K562 (cell line): ENCODE data around the gene BORCS8. TPM values are rescaled to one million over a fixed set of nuclear protein-coding genes. Genes with fewer than 3 reads are reported as not detected.
A peak's percentile ranks its signal among the peaks of the same experiment; 100 is the strongest.

Experiments
- ATAC-seq: fragments of 200-7000 bp; cut with Tn5 transposase; 3 replicates; pipeline ENCODE4 v1.9.1; 2020; ENCODE audit warnings: moderate library complexity
- BruUV-seq: library from RNA; stranded (reverse); fragments of 400-500 nt; replicated peaks from 2 replicates; lab custom pipeline; 2021; lab: Mats Ljungman, UMichigan
- CTCF ChIA-PET: fragments of 300-600 bp; formaldehyde crosslinking; extraction: SDS; loops from one replicate; lab custom pipeline; 2021; ENCODE audit warnings: low intra/inter-chr PET ratio; lab: Yijun Ruan, JAX
- POLR2A ChIA-PET: fragments of 300-600, 350-650 bp; sonication (Branson Sonifier 250); formaldehyde crosslinking; extraction: SDS; loops from one replicate; lab custom pipeline; 2021; ENCODE audit warnings: antibody characterized with exemption, inconsistent platforms; lab: Yijun Ruan, JAX
- DNase-seq, 4 experiments: peaks; one replicate each; pipeline versions ENCODE4 v3.0.0 to v3.0.0-alpha.2; 2011 to 2018; ENCODE audit warnings: low spot score in 3 of 4, mixed read lengths in 3 of 4; ENCODE audit errors: extremely low read depth in 1 of 4
- FAIRE-seq: peaks from 2 replicates; lab custom pipeline; 2011; peaks lifted over from hg19 to GRCh38; lab: Jason Lieb, UNC
- H2AFZ ChIP-seq: 2 replicates; pipeline ENCODE4 v1.6.0; 2011; ENCODE audit warnings: low read depth, low read length, control low read depth, inconsistent platforms
- H3K27ac ChIP-seq: fragments of 200-600 bp; 3 replicates; pipeline ENCODE4 v1.8.0; 2011; ENCODE audit warnings: low read depth, mild to moderate bottlenecking, control low read depth, inconsistent platforms, low read length, moderate library complexity, mixed read lengths; ENCODE audit errors: extremely low read depth
- H3K27me3 ChIP-seq, 2 experiments: fragments of 300-600 bp in 1 of 2; 2 replicates in 1 of 2; 3 replicates in 1 of 2; pipeline versions ENCODE4 v1.6.0 to v1.8.0; 2011; ENCODE audit warnings: inconsistent platforms in 2 of 2, low read length in 2 of 2, mild to moderate bottlenecking in 1 of 2, mixed read lengths in 1 of 2, moderate library complexity in 1 of 2; ENCODE audit not compliant: control insufficient read depth in 2 of 2, insufficient read depth in 2 of 2
- H3K36me3 ChIP-seq: fragments of 300-600 bp; 3 replicates; pipeline ENCODE4 v1.8.0; 2011; ENCODE audit warnings: mild to moderate bottlenecking, low read length, inconsistent platforms; ENCODE audit not compliant: control insufficient read depth, insufficient read depth
- H3K4me1 ChIP-seq, 2 experiments: fragments of 200-600 bp in 1 of 2; replicated peaks in 1 of 2; 2 replicates in 1 of 2; 3 replicates in 1 of 2; pipeline versions ENCODE4 v1.5.1 to v1.8.0; 2011; ENCODE audit warnings: inconsistent platforms in 2 of 2, low read length in 2 of 2, mild to moderate bottlenecking in 1 of 2, mixed read lengths in 1 of 2, moderate library complexity in 1 of 2; ENCODE audit not compliant: control insufficient read depth in 2 of 2, insufficient read depth in 2 of 2
- H3K4me2 ChIP-seq: 2 replicates; pipeline ENCODE4 v1.6.1; 2011; ENCODE audit warnings: low read length, control low read depth, inconsistent platforms, mixed read lengths; ENCODE audit not compliant: insufficient read depth
- H3K4me3 ChIP-seq: fragments of 200-600 bp; sonication (generic), shearing (Covaris generic); 2 replicates; pipeline ENCODE4 v1.5.1; 2016; ENCODE audit warnings: control low read depth, inconsistent platforms
- H3K79me2 ChIP-seq: fragments of 200-600 bp; 3 replicates; pipeline ENCODE4 v1.8.0; 2011; ENCODE audit warnings: low read length, inconsistent platforms; ENCODE audit not compliant: control insufficient read depth, insufficient read depth
- H3K9ac ChIP-seq, 2 experiments: 2 replicates each; pipeline versions ENCODE4 v1.6.0 to v1.6.1; 2011; ENCODE audit warnings: low read depth in 2 of 2, low read length in 2 of 2, control low read depth in 1 of 2, inconsistent platforms in 1 of 2, mild to moderate bottlenecking in 1 of 2, mixed read lengths in 1 of 2; ENCODE audit not compliant: insufficient read depth in 1 of 2
- H3K9me1 ChIP-seq: one replicate; pipeline ENCODE4 v1.6.0; 2011; ENCODE audit warnings: inconsistent platforms, mild to moderate bottlenecking, low read length, moderate library complexity; ENCODE audit not compliant: control insufficient read depth, insufficient read depth
- H3K9me3 ChIP-seq: replicated peaks from 2 replicates; pipeline ENCODE4 v1.5.1; 2011; ENCODE audit warnings: low read depth, low read length, inconsistent platforms; ENCODE audit not compliant: control insufficient read depth, insufficient read depth
- H4K20me1 ChIP-seq: replicated peaks from 2 replicates; pipeline ENCODE4 v1.6.1; 2011; ENCODE audit warnings: low read length, inconsistent platforms, mixed read lengths; ENCODE audit not compliant: control insufficient read depth, insufficient read depth
- CHD1 ChIP-seq: fragments of 200-600 bp; sonication (generic); IDR thresholded peaks from one replicate; pipeline ENCODE4 v1.6.1; 2012; ENCODE audit warnings: mild to moderate bottlenecking, moderate library complexity, low read length, inconsistent platforms
- HIVEP1 ChIP-seq: fragments of 250-450 bp; sonication (Bioruptor Pico); IDR thresholded peaks from 2 replicates; pipeline ENCODE4 v1.4.0; 2020; ENCODE audit warnings: mild to moderate bottlenecking
- HMGXB4 ChIP-seq: sonication (generic); formaldehyde crosslinking; IDR thresholded peaks from 2 replicates; pipeline ENCODE4 v1.8.1; 2023; ENCODE audit warnings: mild to moderate bottlenecking, missing genetic modification reagents
- SAFB ChIP-seq: fragments of 200-400 bp; formaldehyde crosslinking; IDR thresholded peaks from 2 replicates; pipeline ENCODE4 v1.6.1; 2017; ENCODE audit warnings: low read depth, low read length, borderline replicate concordance
- SP1 ChIP-seq: sonication (generic); formaldehyde crosslinking; IDR thresholded peaks from 2 replicates; pipeline ENCODE4 v1.8.1; 2022; ENCODE audit warnings: mild to moderate bottlenecking, missing genetic modification reagents
- ZNF324 ChIP-seq: fragments of 250-450 bp; sonication (Bioruptor Pico); IDR thresholded peaks from 2 replicates; pipeline ENCODE4 v1.4.0; 2020; ENCODE audit warnings: mild to moderate bottlenecking
- WGBS: fragments of 100-300 bp; shearing (Covaris generic); methylation state at CpG from one replicate; pipeline ENCODE4 v1.1.6; 2016; ENCODE audit warnings: low coverage, mixed read lengths; ENCODE audit not compliant: insufficient coverage; ENCODE audit errors: missing lambda C conversion rate; 5-methylcytosine and 5-hydroxymethylcytosine counted together
- in situ Hi-C: fragments of 300-500 bp; cut with MboI; formaldehyde crosslinking; loops from 4 replicates; pipeline ENCODE4 v1.15.0; 2018; ENCODE audit warnings: inconsistent platforms, mixed read lengths
- intact Hi-C: fragments of 100-400 bp; cut with micrococcal nuclease; formaldehyde crosslinking; loops from 2 replicates; pipeline ENCODE4 v1.14.2; 2022
- polyA plus RNA-seq, 8 experiments: library from polyadenylated mRNA; depleted of rRNA in 4 of 8; stranded (reverse) in 5 of 8; unstranded in 3 of 8; fragments of >200 nt; fragmentation: Nextera tagmentation in 2 of 8; fragmentation: Illumina TruSeq in 1 of 8; extraction: Ambion mirVana in 2 of 8; extraction: Trizol in 1 of 8; gene quantifications; 2 replicates each; pipeline versions ENCODE4 v1.2.1 to v1.2.3, GENCODE V29; 2011 to 2014; ENCODE audit warnings: inconsistent platforms in 1 of 8, missing spikeins in 1 of 8
- total RNA-seq, 7 experiments: library from RNA; depleted of rRNA in 6 of 7; stranded (reverse); fragments of >200 nt in 6 of 7; fragmentation: Illumina TruSeq in 2 of 7; extraction: Trizol in 2 of 7; gene quantifications; 2 replicates each; pipeline versions ENCODE4 v1.2.1 to v1.2.3, GENCODE V29; 2011 to 2021; ENCODE audit warnings: low replicate concordance in 1 of 7

Gene BORCS8
- total and polyA plus RNA-seq, 9 of the 15 experiments (the other 6 are each of a cell fraction or from before 2014, with no cell fraction given): 4.6 to 33.6 (median 16.3) TPM

DNA sequence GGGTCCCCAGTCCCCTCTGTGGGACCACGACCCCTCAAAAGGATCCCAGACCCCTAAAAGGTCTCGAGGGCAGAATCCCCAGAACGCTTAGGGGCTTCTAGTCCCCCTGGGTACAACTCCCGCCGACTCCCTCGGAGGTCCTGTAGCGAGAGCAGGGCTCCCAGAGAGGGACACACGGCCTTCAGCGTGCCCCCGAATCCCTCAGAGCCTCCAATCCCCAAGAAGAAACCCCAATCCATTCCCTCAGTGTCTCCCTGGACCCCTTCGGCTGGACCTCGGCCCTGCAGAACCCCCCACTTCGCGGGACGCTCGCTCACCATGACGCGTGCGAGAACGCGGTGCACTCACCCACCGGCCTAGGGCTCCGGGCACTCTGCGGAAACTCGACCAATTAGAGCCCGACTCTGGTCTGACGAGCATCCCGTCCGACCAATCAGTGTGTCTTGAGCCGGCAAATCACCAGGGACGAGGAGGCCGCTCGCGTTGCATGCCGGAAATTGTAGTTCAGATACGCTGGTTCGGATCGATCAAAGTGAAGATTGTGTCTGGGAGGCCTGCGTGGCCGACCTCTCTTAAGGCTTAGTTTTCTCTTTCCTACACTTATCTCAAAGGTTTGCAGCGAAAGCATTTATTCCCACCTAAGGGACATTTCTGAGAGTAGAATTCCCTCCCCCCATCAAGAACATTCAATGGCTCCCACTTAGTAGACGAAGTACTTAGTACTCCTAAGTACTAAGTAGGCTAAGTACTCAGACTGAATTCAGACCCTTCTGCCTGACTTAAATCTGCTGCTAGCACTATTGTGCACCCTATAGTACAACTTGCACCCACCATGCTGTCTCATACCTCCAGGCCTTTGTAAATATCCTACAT, 53.6 kb downstream of the BORCS8 start, which contains the start of gene TMEM161A (continued):
- TF ChIP-seq SAFB (peak; percentile 35; the same call in 1 of the 2 replicates), HIVEP1 (CRISPR knock-in tag) (no peak)

DNA sequence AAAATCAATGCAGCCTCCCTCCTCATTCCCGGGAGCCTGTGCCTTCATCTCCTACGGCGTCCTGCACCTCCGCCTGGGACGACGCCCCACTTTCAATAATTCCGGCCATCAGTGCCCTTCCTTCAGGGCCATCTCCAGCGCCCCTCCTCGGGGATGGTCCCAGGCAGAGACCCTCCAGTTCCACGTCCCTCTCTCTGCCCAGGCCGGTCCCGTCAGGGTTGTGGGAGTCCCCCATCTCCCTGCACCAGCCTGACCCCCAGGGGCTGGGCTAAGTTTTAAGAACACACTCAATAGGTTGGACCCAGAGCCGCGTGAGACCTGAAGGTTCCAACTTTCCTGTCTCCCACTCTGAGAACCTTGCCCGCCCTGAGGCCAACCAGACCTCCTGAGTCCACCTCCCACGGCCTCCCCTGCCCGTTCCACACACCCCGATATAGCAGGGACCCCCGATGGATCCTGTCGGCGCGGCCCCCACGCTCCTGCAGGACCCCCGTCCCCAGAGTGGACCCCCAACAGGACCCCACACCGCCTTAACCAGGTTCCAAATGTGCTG, 54.3 kb downstream of the BORCS8 start:
- peak; percentile 31 for ATAC-seq
- FAIRE-seq: no peak

More for the DNA sequence above, 54.3 kb downstream of the BORCS8 start:
- peak overlapping the region; percentile 92 to 95 for H3K9ac ChIP-seq
- H3K36me3 ChIP-seq: peaks cover 15% of the 10 kb centered on the region
- peaks cover 3% of the 10 kb centered on the region; the same call in 1 of the 2 replicates for H4K20me1 ChIP-seq
- peak overlapping the region; percentile 78 for H2AFZ ChIP-seq
- ChIA-PET POLR2A (interaction anchor here (0.6 to 1.5 kb wide), 5 partner anchors 15 to 845 kb away, joined by 3 to 4 read pairs (median 3); no protein-coding TSS in a partner anchor), CTCF (interaction anchor here (0.6 kb wide), 1 partner anchor 157 kb away, joined by 3 read pairs; no protein-coding TSS in a partner anchor)
- H3K4me1 ChIP-seq: peaks cover 15 to 35% of the 10 kb centered on the region in 2 experiments
- DNase-seq: peak; percentile 26 to 47 (median 30)
- H3K27ac ChIP-seq: peak overlapping the region; percentile 91
- peak overlapping the region; percentile 90 for H3K4me3 ChIP-seq
- WGBS: 0% methylated on average over 14 of the region's 25 CpGs
- H3K9me3 ChIP-seq: no peaks in the 10 kb centered on the region
- peak overlapping the region; percentile 84 for H3K4me2 ChIP-seq
- intact Hi-C loops: loop anchor here (2.0 to 5.0 kb wide), 5 partner anchors 35 to 240 kb away; partner anchors contain the start of genes CERS1, COPE, DDX49 and MEF2B
- BruUV-seq: TSS peak; percentile 75
- peaks cover 48% of the 10 kb centered on the region for H3K79me2 ChIP-seq
- no peaks in the 10 kb centered on the region; a peak in 1 of 5 replicates for H3K27me3 ChIP-seq
- in situ Hi-C loops: loop anchor here (5.0 kb wide), 1 partner anchor 80 kb away; no protein-coding TSS in a partner anchor
- TF ChIP-seq HMGXB4 (CRISPR knock-in tag): 0 out of 2 replicates have a peak, but pooled peaks have one; percentile 55
- TF ChIP-seq CHD1: peak; percentile 40
- no peak for TF ChIP-seq ZNF324
- peak; percentile 4; the same call in 1 of the 2 replicates for TF ChIP-seq SP1
- TF ChIP-seq, all 486 proteins: peak for 3
- no peaks in the 10 kb centered on the region for H3K9me1 ChIP-seq
